Caco-2 (cell line): ENCODE data around the gene NPAS3. TPM values are rescaled to one million over a fixed set of nuclear protein-coding genes. Genes with fewer than 3 reads are reported as not detected.

Source experiments
- BruUV-seq: library from RNA; stranded (reverse); fragments of 400-500 nt; replicated peaks from 2 replicates; lab custom pipeline; 2021; lab: Mats Ljungman, UMichigan
- CTCF ChIA-PET: fragments of 300-600 bp; sonication (Branson Sonifier 250); formaldehyde crosslinking; loops from one replicate; lab custom pipeline; 2022; ENCODE audit warnings: antibody characterized with exemption; lab: Charles Lee
- POLR2A ChIA-PET: fragments of 300-600 bp; sonication (Branson Sonifier 250); formaldehyde crosslinking; loops from one replicate; lab custom pipeline; 2022; ENCODE audit warnings: antibody characterized with exemption; lab: Charles Lee
- DNase-seq, 2 experiments: peaks; one replicate each; pipeline versions ENCODE4 v3.0.0 to v3.0.0-alpha.2; 2020 to 2022
- H3K27me3 ChIP-seq: replicated peaks from 2 replicates; pipeline ENCODE4 v1.6.0; 2011; ENCODE audit warnings: low read length; ENCODE audit not compliant: control insufficient read depth, insufficient read depth
- H3K36me3 ChIP-seq: 2 replicates; pipeline ENCODE4 v1.5.1; 2011; ENCODE audit warnings: low read length; ENCODE audit not compliant: control insufficient read depth, insufficient read depth
- H3K4me1 ChIP-seq: fragments of 250-450 bp; sonication (Bioruptor Pico); 2 replicates; pipeline ENCODE4 v1.5.1; 2020; ENCODE audit warnings: mild to moderate bottlenecking
- H3K4me3 ChIP-seq: 2 replicates; pipeline ENCODE4 v1.5.1; 2011; ENCODE audit warnings: low read depth, mild to moderate bottlenecking, control low read depth, low read length
- H3K9me3 ChIP-seq: fragments of 250-450 bp; sonication (Bioruptor Pico); 2 replicates; pipeline ENCODE4 v1.5.1; 2020; ENCODE audit warnings: mild to moderate bottlenecking, moderate library complexity
- H3K27ac Mint-ChIP-seq: one replicate; pipeline ENCODE4 v1.8.0; 2022; ENCODE audit warnings: mixed read lengths; ENCODE audit not compliant: unreplicated experiment
- H3K27me3 Mint-ChIP-seq: one replicate; pipeline ENCODE4 v1.8.0; 2022; ENCODE audit warnings: mixed read lengths; ENCODE audit not compliant: insufficient read depth, unreplicated experiment
- H3K36me3 Mint-ChIP-seq: one replicate; pipeline ENCODE4 v1.8.0; 2022; ENCODE audit warnings: mild to moderate bottlenecking, mixed read lengths; ENCODE audit not compliant: insufficient read depth, unreplicated experiment
- H3K4me1 Mint-ChIP-seq: one replicate; pipeline ENCODE4 v1.8.0; 2022; ENCODE audit warnings: low read depth, mixed read lengths; ENCODE audit not compliant: unreplicated experiment
- H3K4me3 Mint-ChIP-seq: one replicate; pipeline ENCODE4 v1.8.0; 2022; ENCODE audit warnings: mild to moderate bottlenecking, moderate library complexity, mixed read lengths; ENCODE audit not compliant: unreplicated experiment
- H3K9me3 Mint-ChIP-seq: one replicate; pipeline ENCODE4 v1.8.0; 2022; ENCODE audit warnings: mixed read lengths; ENCODE audit not compliant: unreplicated experiment
- intact Hi-C: fragments of 100-400 bp; cut with micrococcal nuclease; formaldehyde crosslinking; loops from one replicate; pipeline ENCODE4 v1.10.0; 2022; ENCODE audit not compliant: unreplicated experiment
- total RNA-seq: library from RNA; stranded (reverse); gene quantifications from 2 replicates; pipeline ENCODE4 v1.2.3, GENCODE V29; 2022
- TF ChIP-seq, protein P1 (sequence below), 2 experiments: fragments of 200-600 bp in 1 of 2; IDR thresholded peaks; 1 replicate in 1 of 2; 2 replicates in 1 of 2; pipeline versions ENCODE4 v1.5.1 to v1.8.0; 2011 to 2022; ENCODE audit warnings: antibody characterized with exemption in 1 of 2, control low read depth in 1 of 2, inconsistent platforms in 1 of 2, low read depth in 1 of 2, low read length in 1 of 2, mild to moderate bottlenecking in 1 of 2, moderate library complexity in 1 of 2; ENCODE audit not compliant: insufficient read depth in 1 of 2, severe bottlenecking in 1 of 2, unreplicated experiment in 1 of 2

The NPAS3 gene
- total RNA-seq, 1 experiment from 2014 or later, result not detected

DNA sequence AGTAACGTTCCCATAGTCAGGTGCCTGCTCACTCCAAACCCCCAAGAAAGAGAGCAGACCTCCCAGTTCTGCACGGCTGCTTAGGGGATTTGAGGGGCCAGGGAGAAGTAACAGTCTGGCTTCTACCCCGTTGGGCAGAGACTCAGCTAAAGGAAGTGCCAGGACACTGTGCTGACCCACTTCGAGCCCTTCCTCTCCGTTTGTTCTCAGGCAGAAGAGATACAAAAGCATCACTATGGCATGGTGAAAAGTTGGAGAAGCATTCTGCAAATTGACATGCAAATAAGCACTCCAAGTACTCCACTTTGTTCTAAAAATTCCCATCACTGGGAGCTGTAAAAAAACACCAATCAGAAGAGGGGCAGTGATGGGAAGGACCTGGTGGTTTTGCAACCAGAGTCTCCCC, 773.1 kb downstream of the NPAS3 start:
- Histone ChIP-seq H3K9me3 (no peaks in the 10 kb centered on the region), H3K4me1 (no peaks in the 10 kb centered on the region), H3K27me3 (no peaks in the 10 kb centered on the region), H3K36me3 (no peaks in the 10 kb centered on the region), H3K4me3 (no peak overlapping the region)
- intact Hi-C loops, result no loop called here
- no peaks in the 10 kb centered on the region for H3K36me3 Mint-ChIP-seq
- DNase-seq, result no peak
- H3K27ac Mint-ChIP-seq, result no peak overlapping the region
- TF ChIP-seq, protein P1, sequence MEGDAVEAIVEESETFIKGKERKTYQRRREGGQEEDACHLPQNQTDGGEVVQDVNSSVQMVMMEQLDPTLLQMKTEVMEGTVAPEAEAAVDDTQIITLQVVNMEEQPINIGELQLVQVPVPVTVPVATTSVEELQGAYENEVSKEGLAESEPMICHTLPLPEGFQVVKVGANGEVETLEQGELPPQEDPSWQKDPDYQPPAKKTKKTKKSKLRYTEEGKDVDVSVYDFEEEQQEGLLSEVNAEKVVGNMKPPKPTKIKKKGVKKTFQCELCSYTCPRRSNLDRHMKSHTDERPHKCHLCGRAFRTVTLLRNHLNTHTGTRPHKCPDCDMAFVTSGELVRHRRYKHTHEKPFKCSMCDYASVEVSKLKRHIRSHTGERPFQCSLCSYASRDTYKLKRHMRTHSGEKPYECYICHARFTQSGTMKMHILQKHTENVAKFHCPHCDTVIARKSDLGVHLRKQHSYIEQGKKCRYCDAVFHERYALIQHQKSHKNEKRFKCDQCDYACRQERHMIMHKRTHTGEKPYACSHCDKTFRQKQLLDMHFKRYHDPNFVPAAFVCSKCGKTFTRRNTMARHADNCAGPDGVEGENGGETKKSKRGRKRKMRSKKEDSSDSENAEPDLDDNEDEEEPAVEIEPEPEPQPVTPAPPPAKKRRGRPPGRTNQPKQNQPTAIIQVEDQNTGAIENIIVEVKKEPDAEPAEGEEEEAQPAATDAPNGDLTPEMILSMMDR (IDR thresholded peaks at IDR 0.05; ENCODE audit: insufficient read depth in 1 of 2, low read depth in 1 of 2, low read length in 1 of 2, severe bottlenecking in 1 of 2, unreplicated experiment in 1 of 2), result no peak
- ChIA-PET POLR2A (no interaction called here), CTCF (no interaction called here)
- no TSS peak for BruUV-seq
- peaks cover 10% of the 10 kb centered on the region for H3K9me3 Mint-ChIP-seq
- H3K4me3 Mint-ChIP-seq, result no peak overlapping the region
- H3K4me1 Mint-ChIP-seq, result no peaks in the 10 kb centered on the region
- H3K27me3 Mint-ChIP-seq, result peaks cover 19% of the 10 kb centered on the region

DNA sequence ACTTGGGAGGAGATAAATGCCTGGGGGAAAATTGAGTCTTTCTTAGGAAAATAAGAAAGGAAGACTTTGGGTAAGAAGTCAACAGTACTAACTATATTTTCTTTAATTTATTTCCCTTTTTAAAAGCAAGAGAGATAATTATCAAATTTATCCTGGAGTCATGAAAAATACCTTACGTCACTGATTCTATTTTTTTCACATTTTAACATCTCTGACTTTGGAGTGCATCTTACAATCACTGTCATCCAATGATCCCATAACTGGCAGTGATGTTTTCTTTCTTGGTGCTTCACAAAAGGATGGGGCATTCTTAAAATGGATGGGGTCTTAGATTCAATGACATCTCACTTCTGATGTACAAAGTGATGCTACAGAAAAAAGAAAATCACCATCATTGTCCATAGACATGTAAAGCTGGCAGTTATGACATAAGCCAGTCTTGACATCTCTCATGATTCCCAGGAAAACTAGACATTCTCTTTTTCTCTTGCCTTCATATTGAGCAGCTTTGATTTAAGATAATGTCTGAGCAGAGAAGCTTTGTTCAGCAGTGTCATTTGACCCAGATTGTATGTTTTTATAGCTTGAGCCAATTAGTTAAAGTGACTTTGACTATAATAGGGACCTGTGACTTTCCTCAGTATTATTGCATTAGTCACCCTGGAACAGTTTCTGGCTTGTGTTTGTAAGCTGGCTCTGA, 776.0 kb downstream of the NPAS3 start:
- BruUV-seq, result no TSS peak
- Mint-ChIP-seq H3K36me3 (no peaks in the 10 kb centered on the region), H3K9me3 (peaks cover 10% of the 10 kb centered on the region), H3K4me3 (no peak overlapping the region), H3K4me1 (no peaks in the 10 kb centered on the region), H3K27ac (no peak overlapping the region), H3K27me3 (peaks cover 21% of the 10 kb centered on the region)
- H3K4me1 ChIP-seq, result no peaks in the 10 kb centered on the region
- intact Hi-C loops, result no loop called here
- no peaks in the 10 kb centered on the region for H3K9me3 ChIP-seq
- H3K36me3 ChIP-seq, result no peaks in the 10 kb centered on the region
- H3K27me3 ChIP-seq, result no peaks in the 10 kb centered on the region
- TF ChIP-seq, protein P1 (IDR thresholded peaks at IDR 0.05; ENCODE audit: insufficient read depth in 1 of 2, low read depth in 1 of 2, low read length in 1 of 2, severe bottlenecking in 1 of 2, unreplicated experiment in 1 of 2), result no peak
- DNase-seq, result no peak
- ChIA-PET CTCF (no interaction called here), POLR2A (no interaction called here)
- H3K4me3 ChIP-seq, result no peak overlapping the region

DNA sequence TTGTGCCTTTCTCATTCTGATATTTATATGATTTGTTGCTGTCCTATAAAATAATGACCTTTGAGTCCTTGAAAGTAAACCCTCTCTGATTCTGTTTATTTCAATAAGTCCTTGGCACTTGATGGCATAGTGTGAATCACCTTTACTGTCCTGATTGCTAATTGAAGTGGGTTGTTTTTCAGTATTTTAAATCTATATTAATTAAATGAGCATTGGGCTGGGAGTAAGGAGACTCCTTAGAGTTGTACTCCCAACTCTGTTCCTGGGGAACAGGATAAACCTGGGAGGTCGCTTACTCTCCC, 776.5 kb downstream of the NPAS3 start:
- DNase-seq, result no peak
- ChIA-PET POLR2A (no interaction called here), CTCF (no interaction called here)
- Mint-ChIP-seq H3K27me3 (peaks cover 21% of the 10 kb centered on the region), H3K4me1 (no peaks in the 10 kb centered on the region), H3K36me3 (no peaks in the 10 kb centered on the region), H3K9me3 (peaks cover 10% of the 10 kb centered on the region), H3K27ac (no peak overlapping the region), H3K4me3 (no peak overlapping the region)
- no peaks in the 10 kb centered on the region for H3K9me3 ChIP-seq
- BruUV-seq, result no TSS peak
- H3K4me3 ChIP-seq, result no peak overlapping the region
- no peaks in the 10 kb centered on the region for H3K27me3 ChIP-seq
- TF ChIP-seq, protein P1 (IDR thresholded peaks at IDR 0.05; ENCODE audit: insufficient read depth in 1 of 2, low read depth in 1 of 2, low read length in 1 of 2, severe bottlenecking in 1 of 2, unreplicated experiment in 1 of 2), result no peak
- no peaks in the 10 kb centered on the region for H3K4me1 ChIP-seq
- no peaks in the 10 kb centered on the region for H3K36me3 ChIP-seq
- intact Hi-C loops, result no loop called here
